HepG2 (cell line): ENCODE data around the gene BPIFB4. TPM values are rescaled to one million over a fixed set of nuclear protein-coding genes. Genes with fewer than 3 reads are reported as not detected.
"Not testable (repeated sequence)": the region's sequence is repeated elsewhere in the genome, so short reads cannot be mapped to it uniquely, and the experiment has no call there.

Experiments used
- ATF7 ChIP-seq, 2 experiments: fragments of 450-650 bp in 1 of 2; sonication (generic) in 1 of 2; formaldehyde crosslinking in 1 of 2; IDR thresholded peaks; 2 replicates each; pipeline versions ENCODE4 v1.4.0 to v1.6.1; 2016 to 2020; ENCODE audit warnings: antibody characterized with exemption in 1 of 2, mild to moderate bottlenecking in 1 of 2, missing genetic modification reagents in 1 of 2
- CEBPG ChIP-seq: IDR thresholded peaks from 2 replicates; pipeline ENCODE4 v1.6.1; 2016
- DMAP1 ChIP-seq: IDR thresholded peaks from 2 replicates; pipeline ENCODE4 v1.6.1; 2016
- FOXO1 ChIP-seq: sonication (generic); formaldehyde crosslinking; IDR thresholded peaks from 2 replicates; pipeline ENCODE4 v1.4.0; 2020; ENCODE audit warnings: missing genetic modification reagents
- JUND ChIP-seq: sonication (generic); formaldehyde crosslinking; IDR thresholded peaks from 2 replicates; pipeline ENCODE4 v1.8.0; 2022; ENCODE audit warnings: mild to moderate bottlenecking, missing genetic modification reagents
- KAT8 ChIP-seq: IDR thresholded peaks from 2 replicates; pipeline ENCODE4 v1.6.1; 2016; ENCODE audit warnings: missing genetic modification reagents, missing compliant biosample characterization
- NFKBIZ ChIP-seq: IDR thresholded peaks from 2 replicates; pipeline ENCODE4 v1.6.1; 2018; ENCODE audit warnings: missing genetic modification reagents, missing compliant biosample characterization
- NR2F6 ChIP-seq, 2 experiments: IDR thresholded peaks; 2 replicates each; pipeline ENCODE4 v1.6.1; 2016; ENCODE audit warnings: antibody characterized with exemption in 1 of 2, mild to moderate bottlenecking in 1 of 2
- SOX6 ChIP-seq, 2 experiments: fragments of 450-650 bp in 1 of 2; sonication (generic) in 1 of 2; formaldehyde crosslinking in 1 of 2; IDR thresholded peaks; 2 replicates each; pipeline versions ENCODE4 v1.4.0 to v1.6.1; 2017 to 2020; ENCODE audit warnings: antibody characterized with exemption in 1 of 2, mild to moderate bottlenecking in 1 of 2, missing genetic modification reagents in 1 of 2
- TEAD3 ChIP-seq: optimal IDR thresholded peaks from 2 replicates; pipeline ENCODE3; 2016; ENCODE audit warnings: borderline replicate concordance
- ZNF121 ChIP-seq: sonication (generic); formaldehyde crosslinking; IDR thresholded peaks from 2 replicates; pipeline ENCODE4 v1.5.0; 2020; ENCODE audit warnings: mild to moderate bottlenecking, missing genetic modification reagents
- ZNF550 ChIP-seq: sonication (generic); formaldehyde crosslinking; IDR thresholded peaks from 2 replicates; pipeline ENCODE4 v1.4.0; 2020; ENCODE audit warnings: mild to moderate bottlenecking, missing genetic modification reagents, borderline replicate concordance
- ZNF644 ChIP-seq: IDR thresholded peaks from 2 replicates; pipeline ENCODE4 v1.6.1; 2016; ENCODE audit warnings: low read depth
- ZNF709 ChIP-seq: sonication (generic); formaldehyde crosslinking; IDR thresholded peaks from 2 replicates; pipeline ENCODE4 v1.5.0; 2020; ENCODE audit warnings: mild to moderate bottlenecking, missing genetic modification reagents
- ZNF878 ChIP-seq: sonication (generic); formaldehyde crosslinking; IDR thresholded peaks from 2 replicates; pipeline ENCODE4 v1.8.1; 2023; ENCODE audit warnings: mild to moderate bottlenecking, missing genetic modification reagents, moderate library complexity
- ZSCAN9 ChIP-seq: IDR thresholded peaks from 2 replicates; pipeline ENCODE4 v1.6.1; 2016; ENCODE audit warnings: borderline replicate concordance
- polyA plus RNA-seq, 8 experiments: library from polyadenylated mRNA; depleted of rRNA in 3 of 8; stranded (reverse) in 7 of 8; unstranded in 1 of 8; fragments of >200 nt; fragmentation: Illumina TruSeq in 4 of 8; extraction: Trizol in 4 of 8; gene quantifications; 2 replicates each; pipeline versions ENCODE4 v1.2.1 to v1.2.3, GENCODE V29; 2011 to 2016; ENCODE audit warnings: low read depth in 4 of 8, missing spikeins in 1 of 8, mixed read lengths in 1 of 8; ENCODE audit not compliant: insufficient read depth in 1 of 8
- total RNA-seq, 5 experiments: library from RNA; depleted of rRNA; stranded (reverse); fragments of >200 nt; fragmentation: Illumina TruSeq; extraction: Trizol; gene quantifications; 2 replicates each; pipeline ENCODE4 v1.2.3, GENCODE V29; 2016; ENCODE audit warnings: low read depth in 1 of 5
- TF ChIP-seq, protein P1 (sequence below): sonication (generic); formaldehyde crosslinking; IDR thresholded peaks from 2 replicates; pipeline ENCODE4 v1.5.0; 2020; ENCODE audit warnings: missing genetic modification reagents

Gene BPIFB4
- total and polyA plus RNA-seq, 2 of the 13 experiments (the other 11 are each of a cell fraction or from before 2014, with no cell fraction given) = 0.09 TPM; not detected in 1

DNA sequence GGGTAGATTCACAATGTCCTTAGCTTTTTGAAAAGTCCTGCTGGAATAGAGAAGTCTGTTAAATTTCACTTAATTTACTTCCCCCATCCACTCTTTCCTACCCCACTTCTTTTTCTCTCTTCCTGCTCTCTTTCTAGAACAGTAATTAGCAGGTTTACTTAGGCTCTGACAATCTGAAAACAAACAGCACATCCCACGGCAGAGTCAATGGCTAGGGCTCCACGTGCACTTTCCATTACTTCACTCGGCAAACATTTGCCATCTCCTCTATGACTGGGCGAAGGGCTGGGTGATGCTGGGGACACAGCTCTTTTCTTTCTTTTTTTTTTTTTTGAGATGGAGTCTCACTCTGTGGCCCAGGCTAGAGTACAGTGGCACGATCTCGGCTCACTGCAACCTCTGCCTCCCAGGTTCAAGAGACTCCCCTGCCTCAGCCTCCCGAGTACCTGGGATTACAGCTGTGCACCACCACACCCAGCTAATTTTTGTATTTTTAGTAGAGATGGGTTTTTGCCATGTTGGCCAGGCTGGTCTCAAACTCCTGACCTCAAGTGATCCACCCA, 26.7 kb downstream of the BPIFB4 start (continued):
- TF ChIP-seq ZNF550 (CRISPR knock-in tag) = 0 out of 2 replicates have a peak, but pooled peaks have one; percentile 15
- peak; percentile 19; the same call in 1 of the 2 replicates for TF ChIP-seq DMAP1 (CRISPR knock-in tag)
- peak; percentile 97 for TF ChIP-seq ZNF644 (CRISPR knock-in tag)
- peak; percentile 60 for TF ChIP-seq CEBPG
- peak; percentile 28; the same call in 1 of the 2 replicates for TF ChIP-seq FOXO1 (CRISPR knock-in tag)
- peak; percentile 63; the same call in 1 of the 2 replicates for TF ChIP-seq NFKBIZ (CRISPR knock-in tag)
- TF ChIP-seq JUND (CRISPR knock-in tag) = peak; percentile 67; the same call in 1 of the 2 replicates
- TF ChIP-seq ZSCAN9 (CRISPR knock-in tag) = peak; percentile 87
- TF ChIP-seq SOX6 (IDR thresholded peaks at IDR 0.05) = not testable (repeated sequence)
- peak; percentile 81 for TF ChIP-seq SOX6 (CRISPR knock-in tag; IDR thresholded peaks at IDR 0.05)
- TF ChIP-seq NR2F6 (IDR thresholded peaks at IDR 0.05) = peak; percentile 49
- 0 out of 2 replicates have a peak, but pooled peaks have one; percentile 35 for TF ChIP-seq NR2F6 (CRISPR knock-in tag; IDR thresholded peaks at IDR 0.05)
- TF ChIP-seq ZNF878 = 0 out of 2 replicates have a peak, but pooled peaks have one; percentile 53
- 0 out of 2 replicates have a peak, but pooled peaks have one; percentile 9 for TF ChIP-seq ZNF709
- TF ChIP-seq KAT8 (CRISPR knock-in tag) = peak; percentile 62
- TF ChIP-seq TEAD3 = peak; percentile 78
- TF ChIP-seq, protein P1, sequence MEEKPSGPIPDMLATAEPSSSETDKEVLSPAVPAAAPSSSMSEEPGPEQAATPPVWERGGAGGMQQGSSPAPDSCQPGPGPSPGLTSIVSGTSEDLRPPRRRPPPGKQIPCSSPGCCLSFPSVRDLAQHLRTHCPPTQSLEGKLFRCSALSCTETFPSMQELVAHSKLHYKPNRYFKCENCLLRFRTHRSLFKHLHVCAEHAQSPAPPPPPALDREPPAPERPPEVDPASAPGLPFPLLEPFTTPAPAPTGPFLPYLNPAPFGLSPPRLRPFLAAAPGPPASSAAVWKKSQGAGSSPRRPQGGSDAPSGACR (CRISPR knock-in tag) = 0 out of 2 replicates have a peak, but pooled peaks have one; percentile 48
- TF ChIP-seq ZNF121 (CRISPR knock-in tag) = peak; percentile 91
- TF ChIP-seq ATF7 (IDR thresholded peaks at IDR 0.05) = peak; percentile 70
- peak; percentile 89; the same call in 1 of the 2 replicates for TF ChIP-seq ATF7 (CRISPR knock-in tag; IDR thresholded peaks at IDR 0.05)
